Muscle layer of duodenum (tissue), 2 donors: Measurements from ENCODE around the gene THRA.

ENCODE experiments used
- H3K27ac ChIP-seq: one replicate; pipeline ENCODE4 v1.7.0; 2013; ENCODE audit warnings: mild to moderate bottlenecking, low read length
- H3K27me3 ChIP-seq: one replicate; pipeline ENCODE4 v1.7.0; 2013; ENCODE audit warnings: low read depth, mild to moderate bottlenecking, control low read depth, low read length
- H3K36me3 ChIP-seq, 2 donors: one replicate each; pipeline ENCODE4 v1.7.0; 2013; ENCODE audit warnings: low read length in 2 of 2, control low read depth in 1 of 2, mild to moderate bottlenecking in 1 of 2; ENCODE audit not compliant: insufficient read depth in 2 of 2, control insufficient read depth in 1 of 2
- H3K4me1 ChIP-seq, 2 donors: one replicate each; pipeline ENCODE4 v1.7.0; 2013; ENCODE audit warnings: low read length in 2 of 2, mild to moderate bottlenecking in 2 of 2, control low read depth in 1 of 2, moderate library complexity in 1 of 2; ENCODE audit not compliant: insufficient read depth in 2 of 2, control insufficient read depth in 1 of 2
- H3K4me3 ChIP-seq, 2 donors: one replicate each; pipeline ENCODE4 v1.7.0; 2013; ENCODE audit warnings: low read length in 2 of 2, low read depth in 1 of 2, mild to moderate bottlenecking in 1 of 2
- H3K9me3 ChIP-seq, 2 donors: one replicate each; pipeline ENCODE4 v1.7.0; 2013; ENCODE audit warnings: low read length in 2 of 2, control low read depth in 1 of 2, mild to moderate bottlenecking in 1 of 2; ENCODE audit not compliant: control insufficient read depth in 1 of 2
- donor health status: healthy.

The THRA gene

DNA sequence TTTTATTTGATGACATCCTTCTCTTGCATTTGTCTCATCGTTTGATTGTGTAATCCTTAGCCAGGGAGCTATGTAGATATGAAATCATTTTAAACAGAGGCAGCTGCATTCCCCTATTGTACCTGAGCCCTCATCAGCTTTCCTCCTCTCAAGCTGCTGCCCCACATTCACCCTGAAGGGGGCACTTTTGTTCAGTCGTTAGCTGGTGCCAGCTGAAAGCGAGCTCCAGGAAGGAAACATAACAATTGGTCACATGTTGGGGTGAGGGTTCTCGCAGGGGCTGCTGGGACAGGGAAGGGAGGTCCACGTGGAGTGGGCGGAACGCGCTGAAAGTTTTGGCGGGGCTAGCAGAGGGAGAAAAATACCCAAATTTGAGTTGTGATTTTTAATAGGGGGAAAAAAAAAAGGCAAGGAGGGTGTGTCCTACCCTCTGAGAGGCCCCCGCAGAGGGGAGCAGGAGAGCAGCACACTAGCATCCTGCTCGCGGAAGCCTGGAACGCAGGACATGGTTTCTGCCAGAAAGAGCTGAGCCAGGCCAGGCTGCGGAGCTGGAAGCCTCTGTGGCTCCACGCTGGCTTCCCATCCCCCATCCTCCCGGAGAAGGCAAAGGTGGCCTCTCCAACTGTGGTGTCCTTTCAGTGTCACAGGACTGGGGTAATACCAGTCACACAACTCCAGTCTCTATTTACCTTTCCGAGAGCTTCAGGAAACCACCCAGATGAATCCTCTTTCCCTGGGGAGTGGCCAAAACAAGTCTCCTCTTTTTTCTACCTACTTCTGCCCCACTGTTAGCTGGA is 50.5 kb downstream of the THRA start:
- H3K9me3 ChIP-seq: no peaks in the 10 kb centered on the region
- H3K4me1 ChIP-seq: peaks cover 38 to 55% of the 10 kb centered on the region in 2 donors
- peak overlapping the region; percentile 90 for H3K27ac ChIP-seq
- H3K4me3 ChIP-seq: peak overlapping the region; percentile 61 to 68
- peaks cover 0 to 6% of the 10 kb centered on the region in 2 donors for H3K36me3 ChIP-seq
- H3K27me3 ChIP-seq: no peaks in the 10 kb centered on the region

DNA sequence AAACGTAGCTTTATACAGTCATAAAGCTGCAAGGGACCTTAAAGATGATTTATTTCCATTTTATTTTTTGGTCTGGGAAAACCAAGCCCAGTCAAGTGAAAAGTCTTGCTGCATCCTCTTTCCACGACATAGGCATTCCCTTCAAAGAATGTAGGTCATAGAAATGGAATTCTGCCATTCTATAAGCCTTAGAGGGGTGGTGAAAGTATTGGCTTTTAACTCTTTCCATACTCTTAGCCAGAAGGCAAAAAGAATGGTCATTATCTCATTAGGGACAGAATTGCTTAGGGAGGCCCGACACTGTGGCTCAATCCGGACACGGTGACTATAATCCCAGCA is 51.1 kb downstream of the THRA start:
- peak overlapping the region; percentile 37 for H3K27ac ChIP-seq
- no peaks in the 10 kb centered on the region for H3K27me3 ChIP-seq
- H3K9me3 ChIP-seq: no peaks in the 10 kb centered on the region
- peaks cover 0 to 6% of the 10 kb centered on the region in 2 donors for H3K36me3 ChIP-seq
- peaks cover 38 to 49% of the 10 kb centered on the region in 2 donors for H3K4me1 ChIP-seq
- H3K4me3 ChIP-seq: peak overlapping the region; percentile 61 to 68

GRCh38 chr17:40115101-40115436 is 52.3 kb downstream of the THRA start:
- H3K36me3 ChIP-seq: peaks cover 0 to 6% of the 10 kb centered on the region in 2 donors
- H3K4me1 ChIP-seq: peaks cover 32 to 40% of the 10 kb centered on the region in 2 donors
- H3K9me3 ChIP-seq: no peaks in the 10 kb centered on the region
- no peaks in the 10 kb centered on the region for H3K27me3 ChIP-seq
- no peak overlapping the region for H3K4me3 ChIP-seq
- H3K27ac ChIP-seq: no peak overlapping the region

- H3K36me3 ChIP-seq: peaks cover 0 to 6% of the 10 kb centered on the region in 2 donors
- peak within 1 kb of the TSS; percentile 98 to 100 for H3K4me3 ChIP-seq
- H3K9me3 ChIP-seq: no peaks in the 10 kb centered on the region
- no peaks in the 10 kb centered on the region for H3K27me3 ChIP-seq
- peak within 1 kb of the TSS; percentile 91 for H3K27ac ChIP-seq
- H3K4me1 ChIP-seq: peaks cover 7 to 28% of the 10 kb centered on the region in 2 donors
Measured at GRCh38 chr17:40121181-40122135, 58.7 kb downstream of the THRA start, which contains the start of gene MSL1. MSL1 (plus strand) TSS chr17:40121971; CDS start chr17:40122613, 642 bp downstream.

DNA sequence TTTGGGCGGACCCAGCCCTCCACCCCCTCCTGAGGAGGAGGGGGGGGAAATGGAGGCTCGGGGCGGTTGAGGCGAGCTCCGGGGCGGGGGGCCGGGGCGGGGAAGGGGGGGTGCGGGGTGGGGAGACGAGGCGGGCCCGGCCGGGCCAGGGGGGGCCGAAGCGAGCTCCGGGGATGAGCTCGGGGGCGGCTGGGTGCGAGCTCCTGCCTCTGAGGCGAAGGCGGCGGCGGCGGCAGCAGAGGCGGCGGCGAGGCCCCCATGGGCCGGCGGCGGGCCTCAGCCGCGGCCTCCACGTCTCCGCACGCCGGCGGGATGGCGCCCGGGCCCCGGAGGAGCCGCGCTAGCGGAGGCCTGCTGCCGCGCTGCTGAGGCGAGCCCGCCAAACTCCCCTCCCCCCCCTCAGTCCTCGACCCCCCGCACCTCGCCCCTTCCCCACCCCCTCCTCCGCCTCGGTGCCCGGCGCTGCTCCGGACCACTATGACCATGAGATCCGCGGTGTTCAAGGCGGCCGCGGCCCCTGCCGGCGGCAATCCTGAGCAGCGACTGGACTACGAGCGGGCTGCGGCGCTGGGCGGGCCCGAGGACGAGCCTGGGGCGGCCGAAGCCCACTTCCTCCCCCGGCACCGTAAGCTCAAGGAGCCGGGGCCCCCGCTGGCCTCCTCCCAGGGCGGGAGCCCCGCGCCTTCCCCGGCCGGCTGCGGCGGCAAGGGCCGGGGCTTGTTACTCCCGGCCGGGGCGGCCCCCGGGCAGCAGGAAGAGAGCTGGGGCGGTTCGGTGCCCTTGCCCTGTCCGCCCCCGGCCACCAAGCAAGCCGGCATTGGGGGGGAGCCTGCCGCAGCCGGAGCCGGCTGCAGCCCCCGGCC is 59.6 kb downstream of the THRA start:
- Histone ChIP-seq H3K27me3 (no peaks in the 10 kb centered on the region), H3K4me1 (peaks cover 7 to 28% of the 10 kb centered on the region in 2 donors), H3K27ac (peak overlapping the region; percentile 89), H3K4me3 (peak overlapping the region; percentile 98 to 100), H3K9me3 (no peaks in the 10 kb centered on the region), H3K36me3 (peaks cover 5 to 15% of the 10 kb centered on the region in 2 donors)

- Histone ChIP-seq H3K9me3 (no peaks in the 10 kb centered on the region), H3K4me3 (peak overlapping the region; percentile 98 to 100), H3K27me3 (no peaks in the 10 kb centered on the region), H3K36me3 (peaks cover 7 to 18% of the 10 kb centered on the region in 2 donors), H3K4me1 (peaks cover 7 to 28% of the 10 kb centered on the region in 2 donors), H3K27ac (peak overlapping the region; percentile 89)
Measured at GRCh38 chr17:40122999-40123810, 60.4 kb downstream of the THRA start.

DNA sequence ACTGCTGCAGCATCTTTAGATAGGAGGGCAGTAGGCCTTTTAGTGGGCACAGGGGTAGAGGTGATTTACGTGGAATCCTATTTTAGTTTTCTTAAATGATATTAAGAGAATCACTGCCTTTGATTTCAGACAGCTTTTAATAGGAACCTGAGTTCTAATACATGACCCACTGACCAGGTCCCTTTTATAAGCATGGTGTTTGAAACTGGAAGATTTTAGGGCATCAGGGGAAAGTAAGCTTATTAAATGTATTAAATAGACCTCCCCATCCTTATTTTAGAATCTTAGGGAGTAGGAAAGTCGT is 61.0 kb downstream of the THRA start:
- H3K27me3 ChIP-seq: no peaks in the 10 kb centered on the region
- peaks cover 7 to 21% of the 10 kb centered on the region in 2 donors for H3K36me3 ChIP-seq
- H3K4me1 ChIP-seq: peaks cover 7 to 28% of the 10 kb centered on the region in 2 donors
- peak overlapping the region; percentile 89 for H3K27ac ChIP-seq
- H3K4me3 ChIP-seq: peak overlapping the region; percentile 98 to 100
- H3K9me3 ChIP-seq: no peaks in the 10 kb centered on the region

- Histone ChIP-seq H3K4me1 (peaks cover 7 to 28% of the 10 kb centered on the region in 2 donors), H3K4me3 (peak overlapping the region; percentile 98 to 100), H3K27ac (peak overlapping the region; percentile 89), H3K9me3 (no peaks in the 10 kb centered on the region), H3K36me3 (peaks cover 11 to 29% of the 10 kb centered on the region in 2 donors), H3K27me3 (no peaks in the 10 kb centered on the region)
Measured at GRCh38 chr17:40124279-40125141, 61.7 kb downstream of the THRA start.

- Histone ChIP-seq H3K9me3 (no peaks in the 10 kb centered on the region), H3K27me3 (no peaks in the 10 kb centered on the region), H3K4me3 (no peak overlapping the region), H3K27ac (no peak overlapping the region), H3K36me3 (peaks cover 46 to 68% of the 10 kb centered on the region in 2 donors), H3K4me1 (peaks cover 5 to 8% of the 10 kb centered on the region in 2 donors)
Measured at GRCh38 chr17:40129498-40129897, 66.7 kb downstream of the THRA start.
